ENCODE data around the gene CCBE1. TPM values are rescaled to one million over a fixed set of nuclear protein-coding genes. Genes with fewer than 3 reads are reported as not detected.

The CCBE1 gene
- total and polyA plus RNA-seq, 10 donors: 0.06 to 0.93 (median 0.23) TPM

DNA sequence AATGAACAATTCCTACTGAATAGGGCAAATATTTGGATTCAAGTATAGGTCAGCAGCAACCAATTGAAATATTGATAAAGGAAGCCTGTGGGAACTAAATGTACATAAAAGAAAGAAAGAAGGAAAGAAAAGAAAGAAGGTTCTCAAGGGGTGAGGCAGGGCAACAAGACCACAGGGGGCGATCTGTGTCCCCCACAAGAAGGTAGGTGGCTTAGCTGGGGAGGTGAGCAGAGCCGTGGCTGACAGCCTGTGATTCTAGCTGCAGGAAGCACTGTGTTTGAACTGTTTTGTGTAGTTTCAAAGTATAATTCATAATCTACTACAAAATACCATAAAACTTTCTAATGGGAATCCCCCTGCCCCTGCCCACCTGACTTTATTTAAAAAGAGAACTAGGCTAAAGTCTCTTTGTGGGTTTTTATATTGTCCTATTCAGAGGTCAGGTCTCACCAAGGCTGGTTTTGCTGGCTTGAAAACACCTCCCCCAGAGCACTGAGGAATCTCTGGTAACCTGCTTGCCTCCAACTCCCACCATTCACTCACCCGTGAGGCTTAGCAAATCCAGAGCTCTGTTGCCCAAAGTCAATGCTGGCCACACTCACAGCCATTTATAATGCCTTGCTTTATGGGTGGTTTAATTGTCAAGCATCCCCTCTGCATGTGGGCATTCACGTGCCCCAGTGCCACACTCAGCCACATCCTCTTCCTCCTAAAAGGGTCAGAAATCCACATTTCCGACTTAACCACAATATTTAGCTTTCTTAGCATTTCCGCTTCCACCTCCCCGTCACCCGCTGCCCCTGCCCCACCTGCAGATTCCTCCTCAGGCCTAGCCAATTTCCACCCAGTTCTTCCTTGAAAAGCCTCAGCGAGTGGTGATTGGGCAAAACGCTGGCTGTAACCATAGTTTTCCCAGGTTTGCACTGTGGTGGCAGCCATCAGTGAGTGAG, 301.7 kb downstream of the CCBE1 start:
- Histone ChIP-seq H3K4me1 (no peaks in the 10 kb centered on the region), H3K4me3 (no peak overlapping the region), H3K36me3 (no peaks in the 10 kb centered on the region), H3K27ac (no peak overlapping the region), H3K27me3 (replicated peaks in 1 of 7) (peaks cover 0 to 30% (median 0%) of the 10 kb centered on the region in 7 donors), H3K9me3 (no peaks in the 10 kb centered on the region)
- TF ChIP-seq POLR2AphosphoS5 (IDR thresholded peaks at IDR 0.05) (no peak), POLR2A (IDR thresholded peaks at IDR 0.05) (no peak)
- TF ChIP-seq, protein P1, sequence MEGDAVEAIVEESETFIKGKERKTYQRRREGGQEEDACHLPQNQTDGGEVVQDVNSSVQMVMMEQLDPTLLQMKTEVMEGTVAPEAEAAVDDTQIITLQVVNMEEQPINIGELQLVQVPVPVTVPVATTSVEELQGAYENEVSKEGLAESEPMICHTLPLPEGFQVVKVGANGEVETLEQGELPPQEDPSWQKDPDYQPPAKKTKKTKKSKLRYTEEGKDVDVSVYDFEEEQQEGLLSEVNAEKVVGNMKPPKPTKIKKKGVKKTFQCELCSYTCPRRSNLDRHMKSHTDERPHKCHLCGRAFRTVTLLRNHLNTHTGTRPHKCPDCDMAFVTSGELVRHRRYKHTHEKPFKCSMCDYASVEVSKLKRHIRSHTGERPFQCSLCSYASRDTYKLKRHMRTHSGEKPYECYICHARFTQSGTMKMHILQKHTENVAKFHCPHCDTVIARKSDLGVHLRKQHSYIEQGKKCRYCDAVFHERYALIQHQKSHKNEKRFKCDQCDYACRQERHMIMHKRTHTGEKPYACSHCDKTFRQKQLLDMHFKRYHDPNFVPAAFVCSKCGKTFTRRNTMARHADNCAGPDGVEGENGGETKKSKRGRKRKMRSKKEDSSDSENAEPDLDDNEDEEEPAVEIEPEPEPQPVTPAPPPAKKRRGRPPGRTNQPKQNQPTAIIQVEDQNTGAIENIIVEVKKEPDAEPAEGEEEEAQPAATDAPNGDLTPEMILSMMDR (IDR thresholded peaks at IDR 0.05 in 8 of 11, conservative IDR thresholded peaks at IDR 0.05 in 3 of 11): no peak
- DNase-seq: no peak
- 30 to 46% (median 40%) methylated on average over 10 of the region's 10 CpGs for WGBS, 5 donors
- intact Hi-C loops (cut with DNase I; ENCODE audit: low total_unique reads): no loop called here

GRCh38 chr18:59393381-59393780, 303.8 kb downstream of the CCBE1 start:
- intact Hi-C loops (cut with DNase I; ENCODE audit: low total_unique reads): no loop called here
- H3K4me3 ChIP-seq: no peak overlapping the region
- no peaks in the 10 kb centered on the region for H3K9me3 ChIP-seq
- 67 to 86% (median 77%) methylated on average over 3 of the region's 3 CpGs for WGBS, 5 donors
- no peaks in the 10 kb centered on the region for H3K4me1 ChIP-seq
- DNase-seq: no peak
- peaks cover 0 to 30% (median 0%) of the 10 kb centered on the region in 7 donors for H3K27me3 ChIP-seq (replicated peaks in 1 of 7)
- no peaks in the 10 kb centered on the region for H3K36me3 ChIP-seq
- TF ChIP-seq POLR2A (IDR thresholded peaks at IDR 0.05) (no peak), POLR2AphosphoS5 (IDR thresholded peaks at IDR 0.05) (no peak)
- TF ChIP-seq, protein P1 (IDR thresholded peaks at IDR 0.05 in 8 of 11, conservative IDR thresholded peaks at IDR 0.05 in 3 of 11): no peak
- no peak overlapping the region for H3K27ac ChIP-seq

DNA sequence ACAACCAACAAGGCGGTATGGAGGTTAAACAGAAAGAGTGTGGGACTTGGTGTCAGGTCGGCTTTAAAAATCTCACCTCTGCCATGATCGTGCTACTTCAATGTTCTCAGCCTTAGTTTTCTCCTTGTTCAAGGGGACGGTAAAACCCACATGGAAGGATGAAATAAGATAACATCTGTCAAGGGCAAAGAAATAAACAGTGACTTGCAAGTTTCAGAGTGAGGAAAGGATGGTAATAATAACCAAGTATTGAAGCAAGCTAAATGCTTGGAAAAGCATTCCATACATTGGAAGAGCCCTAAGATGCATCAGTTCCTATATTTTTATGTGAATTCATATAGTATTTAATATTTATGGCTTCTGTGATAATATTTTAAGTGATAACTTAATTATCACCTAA, 308.4 kb downstream of the CCBE1 start:
- no peaks in the 10 kb centered on the region for H3K9me3 ChIP-seq
- peaks cover 0 to 14% (median 0%) of the 10 kb centered on the region in 7 donors for H3K27me3 ChIP-seq (replicated peaks in 1 of 7)
- DNase-seq: no peak
- H3K27ac ChIP-seq: no peak overlapping the region
- no peak overlapping the region for H3K4me3 ChIP-seq
- no peak for TF ChIP-seq POLR2A (IDR thresholded peaks at IDR 0.05)
- no peak for TF ChIP-seq POLR2AphosphoS5 (IDR thresholded peaks at IDR 0.05)
- TF ChIP-seq, protein P1 (IDR thresholded peaks at IDR 0.05 in 8 of 11, conservative IDR thresholded peaks at IDR 0.05 in 3 of 11): no peak
- WGBS, 5 donors: 68 to 78% (median 75%) methylated on average over 4 of the region's 4 CpGs
- H3K4me1 ChIP-seq: no peaks in the 10 kb centered on the region
- H3K36me3 ChIP-seq: no peaks in the 10 kb centered on the region
- intact Hi-C loops (cut with DNase I; ENCODE audit: low total_unique reads): no loop called here
